GM18868 (cell line): ENCODE data around the gene RAB9A.

Experiments
- ATAC-seq: cut with Tn5 transposase; IDR thresholded peaks from one replicate; pipeline ENCODE4 v1.9.1; 2021; ENCODE audit warnings: mild to moderate bottlenecking, moderate library complexity; ENCODE audit not compliant: unreplicated experiment

Gene RAB9A

GRCh38 chrX:13742397-13743176 is 53.7 kb downstream of the RAB9A start:
- peak; percentile 95 for ATAC-seq

- no peak for ATAC-seq
These were observed 58.9 kb downstream of the RAB9A start for GRCh38 chrX:13747836-13748235.

- no peak for ATAC-seq
These were observed 59.6 kb downstream of the RAB9A start for GRCh38 chrX:13748486-13748885.

- ATAC-seq = peak; percentile 47
These were observed 61.3 kb downstream of the RAB9A start for GRCh38 chrX:13750204-13750603.

GRCh38 chrX:13750812-13751211 is 61.9 kb downstream of the RAB9A start:
- peak; percentile 68 for ATAC-seq

GRCh38 chrX:13752141-13752540 is 63.2 kb downstream of the RAB9A start:
- ATAC-seq = no peak

GRCh38 chrX:13752646-13753045 is 63.7 kb downstream of the RAB9A start:
- peak; percentile 52 for ATAC-seq

- ATAC-seq = no peak
These were observed 65.8 kb downstream of the RAB9A start for GRCh38 chrX:13754765-13755164.

GRCh38 chrX:13755254-13755653 is 66.3 kb downstream of the RAB9A start:
- no peak for ATAC-seq

- no peak for ATAC-seq
These were observed 67.5 kb downstream of the RAB9A start for GRCh38 chrX:13756381-13756780.

GRCh38 chrX:13759152-13759718 is 70.3 kb downstream of the RAB9A start:
- peak; percentile 67 for ATAC-seq
